Measurements from ENCODE around the gene MYO16. TPM values are rescaled to one million over a fixed set of nuclear protein-coding genes. Genes with fewer than 3 reads are reported as not detected.

Gene MYO16
- total RNA-seq, 4 donors from 2014 or later = 0.53 TPM; not detected in 3

DNA sequence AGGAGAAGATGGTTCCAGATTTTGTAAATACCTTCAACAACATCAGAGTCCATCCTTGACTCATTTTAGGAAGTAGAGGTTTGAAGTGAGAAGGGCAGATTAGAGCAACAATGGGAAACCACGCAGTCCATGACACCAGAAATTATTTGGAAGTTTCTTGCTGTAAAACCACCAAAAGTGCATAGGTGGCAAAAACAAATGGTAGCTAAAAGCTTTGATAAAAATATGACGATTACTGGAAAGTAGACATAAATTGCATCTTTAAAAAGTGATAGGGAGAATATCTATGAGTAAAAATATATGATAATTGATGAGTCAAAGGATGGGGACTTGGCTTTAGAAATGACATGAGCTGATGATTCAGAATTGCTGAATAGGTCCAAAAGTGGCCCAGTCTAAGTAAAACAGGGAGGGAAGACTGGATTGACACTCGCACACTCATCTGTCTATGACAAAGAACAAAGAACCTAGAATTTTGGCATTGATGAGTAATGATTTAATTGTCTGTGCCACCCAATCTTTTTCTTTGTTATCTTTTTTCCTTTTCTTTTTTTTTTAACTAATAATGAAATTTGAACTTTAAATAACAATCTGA, 472.2 kb downstream of the MYO16 start:
- Histone ChIP-seq H3K36me3 (no peaks in the 10 kb centered on the region), H3K4me3 (no peak overlapping the region), H3K27me3 (no peaks in the 10 kb centered on the region), H3K9me3 (no peaks in the 10 kb centered on the region), H3K4me1 (no peaks in the 10 kb centered on the region), H3K27ac (no peak overlapping the region)
- no peak for DNase-seq
- TF ChIP-seq CTCF (IDR thresholded peaks at IDR 0.05) (no peak), POLR2A (IDR thresholded peaks at IDR 0.05) (no peak)

- Histone ChIP-seq H3K27ac (no peak overlapping the region), H3K27me3 (no peaks in the 10 kb centered on the region), H3K36me3 (no peaks in the 10 kb centered on the region), H3K9me3 (no peaks in the 10 kb centered on the region), H3K4me3 (no peak overlapping the region), H3K4me1 (no peaks in the 10 kb centered on the region)
- TF ChIP-seq CTCF (IDR thresholded peaks at IDR 0.05) (no peak), POLR2A (IDR thresholded peaks at IDR 0.05) (no peak)
- no peak for DNase-seq
Observed at GRCh38 chr13:109105899-109106298, 476.5 kb downstream of the MYO16 start.

GRCh38 chr13:109110159-109110558, 480.7 kb downstream of the MYO16 start:
- no peaks in the 10 kb centered on the region for H3K36me3 ChIP-seq
- H3K9me3 ChIP-seq = no peaks in the 10 kb centered on the region
- no peaks in the 10 kb centered on the region for H3K27me3 ChIP-seq
- no peak overlapping the region for H3K27ac ChIP-seq
- no peaks in the 10 kb centered on the region for H3K4me1 ChIP-seq
- TF ChIP-seq CTCF (IDR thresholded peaks at IDR 0.05) (no peak), POLR2A (IDR thresholded peaks at IDR 0.05) (no peak)
- no peak overlapping the region for H3K4me3 ChIP-seq
- no peak for DNase-seq

- Histone ChIP-seq H3K27ac (no peak overlapping the region), H3K27me3 (no peaks in the 10 kb centered on the region), H3K4me1 (no peaks in the 10 kb centered on the region), H3K9me3 (no peaks in the 10 kb centered on the region), H3K36me3 (no peaks in the 10 kb centered on the region), H3K4me3 (no peak overlapping the region)
- no peak for TF ChIP-seq CTCF (IDR thresholded peaks at IDR 0.05)
- TF ChIP-seq POLR2A (IDR thresholded peaks at IDR 0.05) = no peak
- no peak for DNase-seq
Observed at GRCh38 chr13:109111141-109111540, 481.7 kb downstream of the MYO16 start.

GRCh38 chr13:109113427-109113826, 484.0 kb downstream of the MYO16 start:
- no peaks in the 10 kb centered on the region for H3K9me3 ChIP-seq
- no peak for DNase-seq
- H3K27me3 ChIP-seq = no peaks in the 10 kb centered on the region
- no peak overlapping the region for H3K4me3 ChIP-seq
- H3K36me3 ChIP-seq = no peaks in the 10 kb centered on the region
- TF ChIP-seq CTCF (IDR thresholded peaks at IDR 0.05) (no peak), POLR2A (IDR thresholded peaks at IDR 0.05) (no peak)
- no peak overlapping the region for H3K27ac ChIP-seq
- no peaks in the 10 kb centered on the region for H3K4me1 ChIP-seq

GRCh38 chr13:109114162-109114561, 484.8 kb downstream of the MYO16 start:
- Histone ChIP-seq H3K4me1 (no peaks in the 10 kb centered on the region), H3K9me3 (no peaks in the 10 kb centered on the region), H3K36me3 (no peaks in the 10 kb centered on the region), H3K27me3 (no peaks in the 10 kb centered on the region), H3K27ac (no peak overlapping the region), H3K4me3 (no peak overlapping the region)
- DNase-seq = no peak
- TF ChIP-seq POLR2A (IDR thresholded peaks at IDR 0.05) (no peak), CTCF (IDR thresholded peaks at IDR 0.05) (no peak)
